ENCODE measurements around the gene CZIB.

GRCh38 chr1:53180226-53180625, 40.2 kb downstream of the CZIB start:
- TF ChIP-seq CTCF (IDR thresholded peaks at IDR 0.05; ENCODE audit: control extremely low read depth in 1 of 3, insufficient read depth in 1 of 3, low read depth in 1 of 3, low read length in 3 of 3): no peak
- no peak for TF ChIP-seq POLR2A (IDR thresholded peaks at IDR 0.05; ENCODE audit: control extremely low read depth in 1 of 2, low read depth in 2 of 2, low read length in 2 of 2)
- no peak for TF ChIP-seq TEAD4 (IDR thresholded peaks at IDR 0.05; ENCODE audit: low read depth, low read length)
- TF ChIP-seq SRF (IDR thresholded peaks at IDR 0.05; ENCODE audit: low read depth, low read length): no peak
- TF ChIP-seq USF2 (IDR thresholded peaks at IDR 0.05; ENCODE audit: low read length): no peak
- TF ChIP-seq CBX5 (IDR thresholded peaks at IDR 0.05; ENCODE audit: low read depth, low read length): no peak
- no peak for TF ChIP-seq JUND (IDR thresholded peaks at IDR 0.05; ENCODE audit: low read length)
- TF ChIP-seq NANOG (IDR thresholded peaks at IDR 0.05; ENCODE audit: insufficient read depth, low read depth, low read length, poor library complexity, severe bottlenecking): no peak
- no peak for TF ChIP-seq SIRT6 (IDR thresholded peaks at IDR 0.05; ENCODE audit: low read length)
- TF ChIP-seq EP300 (IDR thresholded peaks at IDR 0.05; ENCODE audit: borderline replicate concordance in 1 of 2, low read depth in 2 of 2, low read length in 2 of 2): no peak
- TF ChIP-seq EZH2 (IDR thresholded peaks at IDR 0.05; ENCODE audit: low read depth, low read length, severe bottlenecking): no peak
- no peak for TF ChIP-seq YY1 (IDR thresholded peaks at IDR 0.05; ENCODE audit: low read depth, low read length)
- TF ChIP-seq KDM1A (IDR thresholded peaks at IDR 0.05; ENCODE audit: borderline replicate concordance, low read length): no peak
- no peak for TF ChIP-seq SIN3A (conservative IDR thresholded peaks at IDR 0.05 in 1 of 2, IDR thresholded peaks at IDR 0.05 in 1 of 2; ENCODE audit: low read depth in 1 of 2, low read length in 2 of 2)
